Vagina (tissue), 2 donors: Measurements from ENCODE around the gene CCDC200.

Experiments
- POLR2A ChIP-seq, 2 donors: fragments of 450-650 bp; IDR thresholded peaks; one replicate each; pipeline ENCODE4 v1.6.1; 2017; ENCODE audit warnings: antibody characterized with exemption in 2 of 2, mild to moderate bottlenecking in 2 of 2, moderate library complexity in 2 of 2
- TF ChIP-seq, protein P1 (sequence below), 3 experiments: fragments of 450-650 bp in 2 of 3; fragments of 200-600 bp in 1 of 3; sonication (generic) in 1 of 3; IDR thresholded peaks; one replicate each; pipeline ENCODE4 v1.5.1; 2017 to 2019; ENCODE audit warnings: antibody characterized with exemption in 3 of 3, mild to moderate bottlenecking in 2 of 3, moderate library complexity in 2 of 3

DNA sequence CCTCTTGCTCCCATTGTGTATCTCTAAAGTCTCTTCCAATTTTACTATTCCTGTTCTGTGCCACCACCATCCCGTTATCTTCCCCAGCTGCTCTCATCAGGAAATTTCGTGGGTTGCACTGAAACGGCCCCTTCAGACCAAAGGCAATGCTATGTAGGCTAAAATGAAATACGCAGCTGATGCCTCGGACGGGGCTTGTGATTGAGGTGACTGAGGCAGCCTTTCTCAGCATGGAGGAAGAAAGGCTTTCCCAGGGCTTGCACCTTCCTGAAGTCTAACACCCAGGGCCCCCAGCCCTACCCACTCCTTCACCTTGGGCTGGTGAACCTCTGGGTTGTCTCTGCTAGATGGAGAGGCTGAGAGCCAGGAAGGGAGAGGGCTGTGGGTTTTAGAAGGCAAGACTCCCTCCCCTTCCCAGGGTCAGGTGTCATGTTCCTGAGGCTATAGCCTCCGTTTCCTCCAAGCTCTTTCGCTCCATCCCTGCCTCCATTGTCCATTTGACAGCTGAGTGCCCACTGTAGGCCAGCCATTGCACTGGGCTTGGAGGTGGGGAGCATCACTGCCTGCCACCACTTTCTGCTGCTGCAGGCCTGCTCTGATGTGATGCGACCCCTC lies 7.8 kb downstream of the CCDC200 start:
- TF ChIP-seq, protein P1, sequence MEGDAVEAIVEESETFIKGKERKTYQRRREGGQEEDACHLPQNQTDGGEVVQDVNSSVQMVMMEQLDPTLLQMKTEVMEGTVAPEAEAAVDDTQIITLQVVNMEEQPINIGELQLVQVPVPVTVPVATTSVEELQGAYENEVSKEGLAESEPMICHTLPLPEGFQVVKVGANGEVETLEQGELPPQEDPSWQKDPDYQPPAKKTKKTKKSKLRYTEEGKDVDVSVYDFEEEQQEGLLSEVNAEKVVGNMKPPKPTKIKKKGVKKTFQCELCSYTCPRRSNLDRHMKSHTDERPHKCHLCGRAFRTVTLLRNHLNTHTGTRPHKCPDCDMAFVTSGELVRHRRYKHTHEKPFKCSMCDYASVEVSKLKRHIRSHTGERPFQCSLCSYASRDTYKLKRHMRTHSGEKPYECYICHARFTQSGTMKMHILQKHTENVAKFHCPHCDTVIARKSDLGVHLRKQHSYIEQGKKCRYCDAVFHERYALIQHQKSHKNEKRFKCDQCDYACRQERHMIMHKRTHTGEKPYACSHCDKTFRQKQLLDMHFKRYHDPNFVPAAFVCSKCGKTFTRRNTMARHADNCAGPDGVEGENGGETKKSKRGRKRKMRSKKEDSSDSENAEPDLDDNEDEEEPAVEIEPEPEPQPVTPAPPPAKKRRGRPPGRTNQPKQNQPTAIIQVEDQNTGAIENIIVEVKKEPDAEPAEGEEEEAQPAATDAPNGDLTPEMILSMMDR (IDR thresholded peaks at IDR 0.05), result no peak
- TF ChIP-seq POLR2A (IDR thresholded peaks at IDR 0.05), result no peak
